GM18498 (cell line): ENCODE results near the gene SORT1.
"Not testable (repeated sequence)": the region's sequence is repeated elsewhere in the genome, so short reads cannot be mapped to it uniquely, and the experiment has no call there.

Experiments used
- ATAC-seq: cut with Tn5 transposase; IDR thresholded peaks from one replicate; pipeline ENCODE4 v1.9.1; 2021; ENCODE audit warnings: mild to moderate bottlenecking, moderate library complexity; ENCODE audit not compliant: unreplicated experiment

The SORT1 gene

DNA sequence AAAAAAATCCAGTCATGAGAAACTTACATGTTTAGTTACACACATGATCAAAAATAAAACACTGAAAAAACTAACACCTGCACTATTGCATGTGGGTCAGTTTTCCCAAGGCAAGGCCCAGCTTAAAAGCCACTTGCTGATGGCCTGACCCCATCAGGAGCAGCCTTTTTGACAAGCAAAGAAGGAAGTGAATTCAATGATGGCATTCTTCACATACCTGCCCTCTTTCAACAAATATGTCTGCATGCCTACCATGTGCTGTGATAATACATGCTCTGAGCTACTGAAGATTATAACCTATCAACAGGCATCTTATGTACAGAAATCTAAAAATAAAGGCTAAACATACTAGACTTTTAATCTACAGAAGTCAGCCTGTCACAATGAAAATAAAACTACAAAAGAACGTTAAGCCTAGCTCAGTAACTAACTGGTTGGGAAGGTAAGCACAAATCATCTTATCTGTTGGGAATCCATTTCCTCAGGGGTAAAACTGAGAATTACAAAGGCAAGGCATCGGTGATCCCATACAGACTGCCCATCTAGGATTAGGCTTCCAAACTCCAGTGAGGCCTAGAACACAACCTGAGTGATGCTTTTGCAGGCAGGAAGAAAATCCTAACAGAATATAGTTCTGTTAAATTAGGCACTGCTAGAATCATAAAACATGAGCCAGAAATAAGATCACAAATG lies 14.5 kb downstream of the SORT1 start:
- no peak for ATAC-seq

DNA sequence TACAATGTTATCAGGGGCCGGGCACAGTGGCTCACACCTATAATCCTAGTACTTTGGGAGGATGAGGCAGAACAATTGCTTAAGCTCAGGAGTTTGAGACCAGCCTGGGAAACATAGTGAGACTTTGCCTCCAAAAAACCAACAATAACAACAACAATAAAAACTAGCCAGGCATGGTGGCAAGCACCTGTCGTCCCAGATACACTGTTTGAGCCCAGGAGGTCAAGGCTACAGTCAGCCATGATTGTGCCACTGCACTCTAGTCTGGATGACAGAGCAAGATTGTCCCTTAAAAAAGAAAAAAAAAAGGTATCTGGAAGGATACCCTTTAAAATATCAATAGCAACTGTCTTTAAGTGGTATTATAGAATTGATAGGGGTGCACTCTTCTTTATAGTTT lies 16.1 kb downstream of the SORT1 start:
- no peak for ATAC-seq

DNA sequence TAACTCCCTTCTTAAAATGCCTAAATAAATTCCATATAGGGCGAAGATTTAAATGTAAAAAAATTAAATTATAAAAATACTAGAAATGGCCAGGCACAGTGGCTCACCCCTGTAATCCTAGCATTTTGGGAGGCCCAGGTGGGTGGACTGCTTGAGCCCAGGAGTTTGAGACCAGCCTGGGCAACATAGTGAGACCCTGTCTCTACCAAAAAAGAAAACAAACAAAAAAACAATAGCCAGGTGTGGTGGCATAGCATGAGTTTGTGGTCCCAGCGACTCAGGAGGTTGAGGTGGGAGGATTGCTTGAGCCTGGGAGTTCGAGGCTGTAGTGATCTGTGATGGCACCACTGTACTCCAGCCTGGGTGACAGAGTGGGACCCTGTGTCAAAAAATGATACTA lies 17.8 kb downstream of the SORT1 start:
- no peak for ATAC-seq

DNA sequence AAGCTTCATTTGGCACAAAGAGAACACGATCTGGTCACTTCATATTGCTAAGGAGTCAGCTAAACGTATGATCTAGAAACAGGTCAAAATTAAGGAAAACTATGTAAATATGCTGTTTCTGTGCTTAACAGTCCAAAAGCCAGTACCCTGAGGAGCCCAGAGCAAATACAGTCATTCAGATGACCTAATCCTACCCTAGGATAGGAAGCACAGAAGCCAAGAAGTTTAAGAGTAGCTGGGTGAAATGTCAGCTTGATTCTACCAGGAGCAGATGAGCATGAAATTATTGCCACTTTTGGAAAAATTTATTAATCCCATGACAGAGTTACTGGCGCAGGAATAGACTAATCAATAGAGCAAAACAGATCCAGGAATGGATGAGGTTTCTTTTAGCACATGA lies 18.3 kb downstream of the SORT1 start:
- no peak for ATAC-seq

DNA sequence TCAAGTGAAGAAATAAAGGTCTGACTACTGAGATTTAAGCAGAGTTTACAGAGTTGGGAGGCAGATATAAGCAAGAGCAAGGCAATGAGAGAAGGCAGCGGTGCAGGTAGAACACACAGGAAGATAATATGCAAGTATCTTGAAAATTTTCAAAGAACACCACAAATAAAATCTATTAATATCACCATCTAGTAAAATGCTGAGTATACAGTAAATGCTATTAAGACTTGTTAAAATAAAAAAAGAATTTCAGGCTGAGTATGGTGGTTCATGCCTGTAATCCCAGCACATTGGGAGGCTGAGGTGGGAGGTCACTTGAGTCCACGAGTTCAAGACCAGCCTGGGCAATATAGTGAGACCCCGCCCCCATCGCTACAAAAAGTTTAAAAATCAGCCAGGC lies 20.0 kb downstream of the SORT1 start:
- no peak for ATAC-seq

DNA sequence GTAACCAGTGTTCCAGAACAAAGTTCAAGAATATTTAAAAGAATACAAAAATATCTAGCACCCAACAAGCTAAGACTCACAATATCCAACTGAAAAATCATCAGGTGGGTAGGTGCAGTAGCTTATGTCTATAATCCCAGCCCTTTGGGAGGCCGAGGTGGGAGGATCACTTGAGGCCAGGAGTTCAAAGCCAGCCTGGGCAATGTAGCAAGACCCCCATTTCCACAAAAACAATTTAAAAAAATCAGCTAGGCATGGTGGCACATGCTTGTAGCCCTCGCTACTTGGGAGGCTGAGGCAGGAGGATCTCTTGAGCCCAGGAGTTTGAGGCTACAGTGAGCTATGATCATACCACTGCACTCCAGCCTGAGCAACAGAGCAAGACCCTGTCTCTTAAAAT lies 24.0 kb downstream of the SORT1 start:
- ATAC-seq: not testable (repeated sequence)

DNA sequence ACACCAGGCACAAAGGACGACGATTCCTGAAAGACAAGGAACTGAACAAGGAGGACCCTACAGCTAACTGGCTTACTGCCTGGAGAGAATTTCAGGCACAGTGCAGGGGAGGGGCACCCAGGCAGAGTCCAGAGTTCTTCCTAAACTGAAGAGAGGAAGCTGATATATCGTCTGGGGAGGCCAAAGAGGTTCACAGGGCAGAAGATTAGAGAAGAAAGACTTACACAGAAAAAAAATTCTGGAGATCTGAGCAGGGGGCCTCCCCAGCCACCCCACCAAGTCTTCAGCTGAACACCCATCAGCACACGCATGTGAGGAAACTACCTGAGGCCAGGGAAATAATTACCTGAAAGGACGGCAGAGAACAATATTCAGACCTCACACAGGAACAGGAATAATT lies 24.6 kb downstream of the SORT1 start:
- no peak for ATAC-seq

DNA sequence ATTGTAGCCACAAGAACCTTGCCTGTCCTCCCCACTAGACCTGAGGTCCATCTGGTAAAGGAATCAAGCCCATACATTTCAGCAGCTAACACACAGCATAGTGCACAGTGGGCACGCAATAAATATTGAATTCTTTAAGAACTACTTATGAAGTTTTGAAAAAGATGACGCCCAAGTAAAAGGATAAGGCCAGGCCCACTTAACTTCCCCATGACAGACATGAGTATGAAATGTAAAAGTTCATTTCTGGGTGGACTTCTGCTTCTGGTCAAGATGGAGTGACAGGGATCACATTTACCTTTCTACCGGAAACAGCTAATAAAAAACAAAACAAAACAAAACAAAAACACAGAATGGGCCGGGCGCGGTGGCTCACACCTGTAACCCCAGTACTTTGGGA lies 25.4 kb downstream of the SORT1 start:
- no peak for ATAC-seq

DNA sequence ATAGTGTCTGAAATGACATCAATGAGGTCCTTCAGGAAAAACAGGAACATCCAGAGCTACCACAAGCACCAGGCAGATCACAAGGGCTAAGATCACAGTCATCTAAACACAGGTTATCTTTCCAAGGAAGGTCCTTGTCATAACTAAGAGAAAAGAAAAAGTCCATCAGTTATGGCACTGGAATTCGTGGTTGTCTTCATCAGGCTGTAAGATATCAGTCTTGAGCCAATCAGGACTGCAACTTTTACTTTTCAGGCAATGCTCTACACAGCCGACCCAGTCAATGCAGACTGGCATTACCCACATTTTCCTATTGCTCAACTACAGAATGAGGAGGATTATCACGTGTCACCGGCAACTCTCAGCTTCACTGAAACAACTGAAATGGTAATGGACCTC lies 26.4 kb downstream of the SORT1 start:
- no peak for ATAC-seq

DNA sequence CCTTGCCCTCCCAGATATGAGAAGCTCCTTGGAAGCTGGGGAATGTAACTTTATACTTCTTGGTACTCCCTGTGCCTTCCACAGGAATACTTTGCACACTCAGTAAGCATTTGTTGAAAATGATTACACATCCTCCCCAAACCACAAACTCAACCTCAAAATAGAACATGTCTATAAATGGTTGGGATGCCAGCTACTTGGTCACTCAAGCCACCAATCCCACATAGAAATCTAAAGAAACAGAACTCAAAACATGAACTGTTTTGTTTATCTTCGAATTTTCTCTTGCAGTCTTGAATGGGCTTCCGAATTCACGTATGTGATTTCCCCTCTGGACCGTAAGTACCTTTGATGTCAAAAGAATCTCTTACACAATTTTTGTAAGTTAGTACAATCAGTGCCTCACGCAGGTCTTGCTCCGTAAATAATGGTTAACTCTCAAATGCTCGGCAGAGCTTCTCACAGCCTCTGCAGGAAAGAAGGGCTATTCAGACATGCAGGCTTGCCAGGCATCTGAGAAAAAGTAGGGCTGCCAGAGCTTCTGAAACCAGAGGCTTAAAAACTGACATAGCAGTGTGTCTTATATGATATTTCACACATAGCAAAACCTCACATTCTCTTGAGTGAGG lies 26.9 kb downstream of the SORT1 start:
- no peak for ATAC-seq

DNA sequence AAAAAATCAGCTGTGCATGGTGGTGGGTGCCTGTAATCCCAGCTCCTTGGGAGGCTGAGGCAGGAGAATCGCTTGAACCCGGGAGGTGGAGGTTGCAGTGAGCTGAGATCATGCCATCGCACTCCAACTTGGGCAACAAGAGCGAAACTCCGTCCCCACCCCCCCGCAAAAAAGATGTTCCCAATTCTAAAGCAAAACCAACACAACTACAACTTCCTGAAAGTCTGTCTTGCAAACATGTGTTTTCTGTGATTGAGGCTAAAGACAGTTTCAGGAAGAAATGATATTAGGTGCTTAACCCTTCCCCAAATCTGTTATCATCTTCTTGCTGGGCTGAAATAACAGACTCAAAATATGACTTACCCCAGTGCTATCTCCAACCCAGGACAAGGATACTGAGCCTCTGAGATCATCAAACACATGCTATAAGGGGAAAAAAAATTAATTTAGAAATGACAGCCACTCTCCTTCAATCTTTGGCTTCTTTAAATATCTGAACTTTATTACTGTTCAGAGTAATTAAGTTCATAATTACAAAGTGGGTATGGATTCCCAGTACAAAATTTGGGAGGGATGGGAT lies 28.5 kb downstream of the SORT1 start:
- no peak for ATAC-seq

DNA sequence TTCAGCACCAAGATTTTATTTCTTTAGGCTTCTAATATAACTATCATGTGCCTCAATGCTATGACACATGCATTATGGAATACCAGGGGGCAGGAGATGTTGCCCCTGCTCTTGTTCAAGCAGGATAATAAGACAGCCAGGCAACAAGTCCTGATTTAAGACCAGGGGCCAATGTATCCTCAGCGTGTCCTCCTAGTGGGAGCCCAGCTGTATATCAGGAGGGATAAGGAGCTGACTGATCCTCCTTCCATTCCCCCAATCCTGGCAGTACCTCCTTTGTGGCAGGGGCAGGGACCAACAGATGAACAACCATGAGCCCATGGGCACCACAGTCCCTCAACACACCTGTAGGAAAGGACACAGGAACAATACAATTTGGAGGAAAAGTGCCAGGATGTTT lies 29.3 kb downstream of the SORT1 start:
- no peak for ATAC-seq

DNA sequence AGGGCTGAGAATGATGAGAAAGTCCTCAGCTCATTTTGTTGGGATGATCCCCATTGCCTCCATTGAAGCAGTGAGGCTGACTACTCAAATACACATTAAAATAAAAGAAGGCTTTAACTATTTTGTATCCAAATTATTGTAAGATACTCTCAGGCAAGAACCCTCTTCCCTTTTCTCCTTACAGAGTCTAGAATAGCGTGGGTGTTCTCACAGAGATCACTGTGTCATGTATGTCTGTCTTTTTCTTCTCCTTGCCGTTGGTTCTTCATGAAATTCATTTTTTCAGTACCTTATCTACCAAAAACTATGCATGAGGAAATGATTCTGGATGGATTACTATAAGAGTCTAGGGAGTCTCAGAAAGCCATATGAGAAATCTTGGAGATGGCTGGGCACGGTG lies 30.1 kb downstream of the SORT1 start:
- no peak for ATAC-seq

DNA sequence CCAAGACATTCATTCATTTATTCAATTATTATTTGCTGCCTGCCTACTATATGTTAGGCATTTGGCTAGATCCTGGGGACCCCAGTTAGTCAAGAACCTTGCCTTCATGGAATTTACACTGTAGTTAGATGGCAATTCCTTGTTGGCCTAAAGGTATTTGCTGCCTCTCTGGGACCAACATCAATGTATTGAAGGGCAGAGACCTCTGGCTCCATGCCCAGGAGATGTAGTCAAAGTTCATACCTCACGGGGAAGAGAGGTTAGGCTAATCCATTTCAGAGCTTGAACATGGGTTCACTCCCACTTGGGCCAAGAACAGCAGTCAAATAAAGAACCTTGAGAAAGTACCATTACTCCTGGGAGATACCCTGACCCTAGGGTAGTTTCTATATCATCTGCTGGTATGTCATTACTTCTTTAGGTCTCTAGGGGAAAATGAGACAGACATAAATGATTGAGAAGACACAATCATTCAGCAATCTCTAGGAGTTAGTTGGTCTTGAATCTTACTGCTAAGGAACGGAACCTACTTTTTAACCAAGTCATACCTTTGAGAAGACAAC lies 32.0 kb downstream of the SORT1 start:
- no peak for ATAC-seq

DNA sequence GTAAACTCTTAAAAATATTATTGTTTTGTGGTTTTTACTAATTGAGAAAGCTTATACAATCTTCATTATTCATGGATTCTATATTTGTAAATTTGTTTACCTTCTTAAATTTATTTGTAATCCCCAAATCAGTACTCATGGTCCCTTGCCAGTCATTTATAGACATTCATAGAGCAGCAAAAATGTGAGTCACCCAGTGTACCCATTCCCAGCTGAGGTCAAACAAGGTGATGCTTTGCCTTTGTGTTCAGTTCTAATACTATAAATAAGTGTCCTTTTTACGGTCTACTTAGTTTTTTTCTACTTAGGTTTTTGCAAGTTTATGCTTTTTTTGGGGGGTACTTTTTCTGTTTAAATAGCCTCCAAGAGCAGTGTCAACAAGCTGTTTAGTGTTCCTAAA lies 36.1 kb downstream of the SORT1 start:
- no peak for ATAC-seq

DNA sequence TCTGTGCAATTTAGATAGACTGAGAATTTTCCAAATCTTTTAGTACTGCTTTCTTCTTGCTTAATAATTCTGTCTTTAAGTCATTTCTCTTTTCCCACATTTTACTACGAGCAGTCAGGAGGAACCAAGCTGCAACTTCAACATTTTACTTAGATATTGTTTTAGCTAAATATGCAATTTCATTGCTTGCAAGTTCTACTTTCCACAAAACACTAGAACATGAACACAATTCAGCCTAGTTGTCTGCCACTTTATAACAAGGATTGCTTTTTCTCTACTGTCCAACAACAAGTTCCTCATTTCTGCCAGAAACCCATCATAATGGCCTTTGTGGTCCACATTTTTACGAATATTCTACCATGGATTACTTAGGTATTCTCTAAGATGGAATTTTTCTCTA lies 36.6 kb downstream of the SORT1 start:
- no peak for ATAC-seq

DNA sequence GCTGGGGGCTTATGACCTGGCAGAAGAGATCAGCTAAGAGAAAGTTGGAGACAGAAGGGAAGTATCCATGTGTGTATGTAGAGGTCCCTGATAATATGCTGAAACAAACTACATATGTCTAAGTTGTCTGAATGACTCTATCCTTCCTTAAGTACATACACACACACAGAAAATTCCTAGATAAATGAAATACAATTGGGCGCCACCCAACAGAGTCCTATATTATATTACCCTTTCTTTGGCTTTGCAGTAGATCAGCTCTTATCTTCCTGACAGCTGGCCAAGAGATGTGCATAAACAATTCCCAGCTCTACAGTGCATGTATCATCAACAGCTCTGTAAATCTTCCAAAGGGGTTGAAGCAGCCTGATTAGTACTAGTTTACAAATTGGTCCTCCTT lies 40.1 kb downstream of the SORT1 start:
- ATAC-seq: no peak

DNA sequence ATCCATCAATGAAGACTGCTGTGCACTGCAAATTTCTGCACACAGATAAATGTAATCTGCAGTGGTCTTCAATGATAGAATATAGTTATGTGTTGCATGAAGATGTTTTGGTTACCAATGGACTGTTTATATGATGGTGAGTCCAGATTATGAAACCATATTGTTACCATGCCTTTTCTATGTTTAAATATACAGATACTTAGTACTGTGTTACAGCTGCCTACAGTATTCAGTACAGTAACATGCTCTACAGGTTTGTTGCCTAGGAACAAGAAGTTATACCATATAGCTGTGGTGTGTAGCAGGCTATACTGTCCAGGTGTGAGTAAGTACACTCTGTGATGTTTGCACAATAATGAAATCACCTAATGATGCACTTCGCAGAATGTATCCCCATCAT lies 40.8 kb downstream of the SORT1 start:
- ATAC-seq: no peak

DNA sequence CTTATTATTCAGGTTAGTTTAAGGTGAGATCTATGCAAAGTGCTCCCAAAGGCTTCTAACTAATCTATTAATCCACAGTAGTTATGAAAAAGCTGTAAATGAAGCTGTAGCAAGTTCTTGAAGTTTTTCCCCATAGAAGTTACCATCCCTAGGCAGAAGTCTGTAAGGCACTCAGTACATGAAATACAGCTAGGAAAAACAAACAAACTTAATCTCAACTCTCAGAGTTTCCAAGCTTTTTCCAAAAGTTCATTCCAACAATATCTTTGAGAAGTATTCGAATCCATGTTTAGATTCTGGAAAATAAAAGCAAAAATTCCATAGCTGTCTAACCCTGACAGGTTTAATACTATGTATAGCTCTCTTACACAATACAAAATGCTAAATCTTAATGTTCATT lies 41.2 kb downstream of the SORT1 start:
- ATAC-seq: no peak

DNA sequence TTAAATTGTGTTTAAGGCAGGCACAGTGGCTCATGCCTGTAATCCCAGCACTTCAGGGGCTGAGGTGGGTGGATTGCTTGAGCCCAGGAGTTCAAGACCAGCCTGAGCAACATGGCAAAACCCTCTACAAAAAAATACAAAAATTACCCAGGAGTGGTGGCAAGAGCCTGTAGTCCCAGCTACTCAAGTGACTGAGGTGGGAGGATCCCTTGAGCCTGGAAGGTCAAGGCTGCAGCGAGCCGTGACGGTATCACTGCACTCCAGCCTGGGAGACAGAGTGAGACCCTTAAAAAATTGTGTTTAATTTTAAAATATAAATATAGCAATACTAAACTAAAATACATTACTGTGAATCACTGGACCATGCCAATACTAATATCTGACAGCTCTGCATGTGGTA lies 42.8 kb downstream of the SORT1 start:
- ATAC-seq: no peak

DNA sequence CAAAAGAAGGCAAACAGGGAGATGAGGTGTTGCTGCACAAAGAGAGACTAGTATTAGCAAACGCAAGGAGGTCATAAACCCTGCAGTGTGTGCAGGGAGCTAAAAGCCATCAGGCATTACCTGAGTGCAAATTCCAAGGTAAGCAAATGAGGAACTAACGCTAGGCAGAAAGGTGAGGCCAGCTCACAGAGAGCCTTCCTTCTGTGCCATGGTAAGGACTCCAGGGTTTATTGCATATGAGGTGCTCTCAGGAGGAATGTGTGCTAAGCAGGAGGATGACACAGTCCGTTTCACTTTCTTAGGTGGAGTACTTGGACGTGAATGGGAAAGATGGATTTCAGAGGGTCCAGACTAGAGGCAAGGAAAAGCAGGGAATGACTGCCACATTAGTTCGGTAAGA lies 46.3 kb downstream of the SORT1 start:
- ATAC-seq: no peak

DNA sequence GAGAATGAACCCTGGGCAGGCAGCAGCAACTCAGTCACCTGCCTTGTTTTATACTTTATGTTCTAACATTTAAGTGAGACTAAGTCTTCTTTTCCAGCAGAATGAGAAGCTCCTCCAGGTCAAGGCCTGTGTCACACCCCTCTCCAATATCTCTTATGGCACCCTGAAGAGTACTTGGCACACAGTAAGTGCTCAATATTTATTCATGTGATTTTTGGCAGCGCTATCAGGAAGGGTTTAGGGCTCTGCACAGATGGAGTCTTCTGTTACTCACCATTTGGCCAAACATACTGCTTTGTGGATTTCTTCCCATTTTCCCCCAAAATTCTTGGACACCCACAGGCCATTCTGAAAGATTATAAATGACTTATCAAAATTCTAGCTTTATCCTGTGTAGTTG lies 47.1 kb downstream of the SORT1 start:
- no peak for ATAC-seq
